Right lobe of liver (tissue), 4 donors: ENCODE measurements around the gene SLC22A4.

Source experiments
- CTCF ChIP-seq, 4 donors: fragments of 200-600 bp in 3 of 4; fragments of 450-650 bp in 1 of 4; IDR thresholded peaks; one replicate each; pipeline versions ENCODE4 v1.5.1 to v1.8.0; 2016 to 2022; ENCODE audit warnings: antibody characterized with exemption in 4 of 4, mild to moderate bottlenecking in 2 of 4
- POLR2A ChIP-seq: fragments of 450-650 bp; IDR thresholded peaks from one replicate; pipeline ENCODE4 v1.6.1; 2017; ENCODE audit warnings: antibody characterized with exemption, mild to moderate bottlenecking
- donor health status: DM: no; HTN: no; CAD: no.
- donor health status: DM: no; HTN: no; CAD: no.
- donor health status: DM: no; HTN: yes; CAD: no.

GRCh38 chr5:132294728-132295504 is 722 bp downstream of the SLC22A4 start:
- no peak for TF ChIP-seq CTCF (IDR thresholded peaks at IDR 0.05)
- TF ChIP-seq POLR2A: peak; percentile 7
